ENCODE results near the gene TIMM29.

Gene TIMM29

DNA sequence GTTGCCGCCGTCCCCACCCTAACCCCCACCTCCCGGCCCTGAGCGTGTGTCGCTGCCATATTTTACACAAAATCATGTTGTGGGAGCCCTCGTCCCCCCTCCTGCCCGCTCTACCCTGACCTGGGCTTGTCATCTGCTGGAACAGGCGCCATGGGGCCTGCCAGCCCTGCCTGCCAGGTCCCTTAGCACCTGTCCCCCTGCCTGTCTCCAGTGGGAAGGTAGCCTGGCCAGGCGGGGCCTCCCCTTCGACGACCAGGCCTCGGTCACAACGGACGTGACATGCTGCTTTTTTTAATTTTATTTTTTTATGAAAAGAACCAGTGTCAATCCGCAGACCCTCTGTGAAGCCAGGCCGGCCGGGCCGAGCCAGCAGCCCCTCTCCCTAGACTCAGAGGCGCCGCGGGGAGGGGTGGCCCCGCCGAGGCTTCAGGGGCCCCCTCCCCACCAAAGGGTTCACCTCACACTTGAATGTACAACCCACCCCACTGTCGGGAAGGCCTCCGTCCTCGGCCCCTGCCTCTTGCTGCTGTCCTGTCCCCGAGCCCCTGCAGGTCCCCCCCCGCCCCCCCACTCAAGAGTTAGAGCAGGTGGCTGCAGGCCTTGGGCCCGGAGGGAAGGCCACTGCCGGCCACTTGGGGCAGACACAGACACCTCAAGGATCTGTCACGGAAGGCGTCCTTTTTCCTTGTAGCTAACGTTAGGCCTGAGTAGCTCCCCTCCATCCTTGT lies 6.5 kb upstream of the TIMM29 start:
- H4K12ac ChIP-seq (ENCODE audit: low read depth, low read length) = no peak overlapping the region
- H3K4me3 ChIP-seq (ENCODE audit: low read depth, low read length) = no peak overlapping the region
- no CpG with 5 or more reads among the region's 33 CpGs for WGBS (ENCODE audit: extremely low coverage, insufficient coverage, insufficient read length)
- no peak overlapping the region for H3K27ac ChIP-seq (ENCODE audit: low read depth, low read length)
- H3K4ac ChIP-seq (ENCODE audit: low read depth, low read length) = no peak overlapping the region
- no peak overlapping the region for H3K4me2 ChIP-seq (ENCODE audit: low read length)
- DNase-seq = no peak
- H2BK120ac ChIP-seq (ENCODE audit: insufficient read depth, low read length, poor library complexity) = no peak overlapping the region
- H2AFZ ChIP-seq (ENCODE audit: insufficient read depth, low read length, poor library complexity) = no peak overlapping the region
- peaks cover 68 to 73% of the 10 kb centered on the region in 2 experiments for H3K36me3 ChIP-seq (ENCODE audit: control insufficient read depth in 1 of 2, insufficient read depth in 2 of 2, low read length in 2 of 2)
- no peaks in the 10 kb centered on the region for H3K79me2 ChIP-seq (ENCODE audit: control insufficient read depth, insufficient read depth, low read length, poor library complexity)
- H4K91ac ChIP-seq (ENCODE audit: low read depth, low read length) = no peak overlapping the region
- H3K4me1 ChIP-seq (ENCODE audit: control insufficient read depth in 1 of 2, insufficient read depth in 2 of 2, low read length in 2 of 2) = no peaks in the 10 kb centered on the region
- H3K9ac ChIP-seq (ENCODE audit: low read length) = no peak overlapping the region
- no peaks in the 10 kb centered on the region for H3K79me1 ChIP-seq (ENCODE audit: low read length)
- H2BK5ac ChIP-seq (ENCODE audit: low read depth, low read length, poor library complexity) = no peak overlapping the region
- no peaks in the 10 kb centered on the region for H3K9me3 ChIP-seq (ENCODE audit: insufficient read depth, low read depth, low read length)
- no peak overlapping the region for H3K23ac ChIP-seq (ENCODE audit: low read length)
- H3K27me3 ChIP-seq (ENCODE audit: insufficient read depth, low read length) = no peaks in the 10 kb centered on the region
- no peak overlapping the region for H2AK5ac ChIP-seq (ENCODE audit: low read length)
- no peak overlapping the region for H2BK12ac ChIP-seq (ENCODE audit: low read length)
- no peak overlapping the region for H3K18ac ChIP-seq (ENCODE audit: low read length)
- no peak overlapping the region for H4K8ac ChIP-seq (ENCODE audit: low read depth, low read length)
- H3K14ac ChIP-seq (ENCODE audit: low read length) = no peak overlapping the region

DNA sequence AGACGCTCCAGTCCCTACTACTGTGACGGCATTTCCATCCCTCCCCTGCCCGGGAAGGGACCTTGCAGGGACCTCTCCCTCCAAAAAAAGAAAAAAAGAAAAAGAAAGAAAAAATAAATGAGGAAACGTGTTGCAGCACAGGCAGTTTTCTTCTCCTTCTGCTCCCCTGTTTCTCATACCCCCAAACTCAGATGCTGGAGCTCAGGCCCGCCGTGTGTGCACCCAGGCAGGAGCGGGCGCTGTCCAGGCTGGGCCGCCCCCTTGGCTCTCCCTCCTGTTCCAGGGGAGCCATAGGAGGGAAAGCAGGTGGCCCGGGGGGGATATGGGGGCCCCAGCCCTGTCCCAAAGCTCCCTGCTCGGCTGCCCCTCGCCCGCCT lies 6.0 kb upstream of the TIMM29 start:
- no peak overlapping the region for H2AFZ ChIP-seq (ENCODE audit: insufficient read depth, low read length, poor library complexity)
- no peaks in the 10 kb centered on the region for H3K9me3 ChIP-seq (ENCODE audit: insufficient read depth, low read depth, low read length)
- H3K9ac ChIP-seq (ENCODE audit: low read length) = no peak overlapping the region
- peaks cover 72 to 75% of the 10 kb centered on the region in 2 experiments for H3K36me3 ChIP-seq (ENCODE audit: control insufficient read depth in 1 of 2, insufficient read depth in 2 of 2, low read length in 2 of 2)
- no peak overlapping the region for H4K12ac ChIP-seq (ENCODE audit: low read depth, low read length)
- H2BK5ac ChIP-seq (ENCODE audit: low read depth, low read length, poor library complexity) = no peak overlapping the region
- no peak overlapping the region for H3K23ac ChIP-seq (ENCODE audit: low read length)
- H3K27ac ChIP-seq (ENCODE audit: low read depth, low read length) = no peak overlapping the region
- no peak overlapping the region for H2BK120ac ChIP-seq (ENCODE audit: insufficient read depth, low read length, poor library complexity)
- WGBS (ENCODE audit: extremely low coverage, insufficient coverage, insufficient read length) = no CpG with 5 or more reads among the region's 13 CpGs
- no peak for DNase-seq
- H3K79me2 ChIP-seq (ENCODE audit: control insufficient read depth, insufficient read depth, low read length, poor library complexity) = peaks cover under 1% of the 10 kb centered on the region
- no peak overlapping the region for H3K4me3 ChIP-seq (ENCODE audit: low read depth, low read length)
- no peak overlapping the region for H3K4ac ChIP-seq (ENCODE audit: low read depth, low read length)
- no peak overlapping the region for H4K91ac ChIP-seq (ENCODE audit: low read depth, low read length)
- H3K27me3 ChIP-seq (ENCODE audit: insufficient read depth, low read length) = no peaks in the 10 kb centered on the region
- no peak overlapping the region for H2AK5ac ChIP-seq (ENCODE audit: low read length)
- no peak overlapping the region for H3K18ac ChIP-seq (ENCODE audit: low read length)
- H3K4me2 ChIP-seq (ENCODE audit: low read length) = no peak overlapping the region
- no peak overlapping the region for H3K14ac ChIP-seq (ENCODE audit: low read length)
- peaks cover under 1 to 4% of the 10 kb centered on the region in 2 experiments for H3K4me1 ChIP-seq (ENCODE audit: control insufficient read depth in 1 of 2, insufficient read depth in 2 of 2, low read length in 2 of 2)
- H3K79me1 ChIP-seq (ENCODE audit: low read length) = no peaks in the 10 kb centered on the region
- no peak overlapping the region for H4K8ac ChIP-seq (ENCODE audit: low read depth, low read length)
- no peak overlapping the region for H2BK12ac ChIP-seq (ENCODE audit: low read length)

DNA sequence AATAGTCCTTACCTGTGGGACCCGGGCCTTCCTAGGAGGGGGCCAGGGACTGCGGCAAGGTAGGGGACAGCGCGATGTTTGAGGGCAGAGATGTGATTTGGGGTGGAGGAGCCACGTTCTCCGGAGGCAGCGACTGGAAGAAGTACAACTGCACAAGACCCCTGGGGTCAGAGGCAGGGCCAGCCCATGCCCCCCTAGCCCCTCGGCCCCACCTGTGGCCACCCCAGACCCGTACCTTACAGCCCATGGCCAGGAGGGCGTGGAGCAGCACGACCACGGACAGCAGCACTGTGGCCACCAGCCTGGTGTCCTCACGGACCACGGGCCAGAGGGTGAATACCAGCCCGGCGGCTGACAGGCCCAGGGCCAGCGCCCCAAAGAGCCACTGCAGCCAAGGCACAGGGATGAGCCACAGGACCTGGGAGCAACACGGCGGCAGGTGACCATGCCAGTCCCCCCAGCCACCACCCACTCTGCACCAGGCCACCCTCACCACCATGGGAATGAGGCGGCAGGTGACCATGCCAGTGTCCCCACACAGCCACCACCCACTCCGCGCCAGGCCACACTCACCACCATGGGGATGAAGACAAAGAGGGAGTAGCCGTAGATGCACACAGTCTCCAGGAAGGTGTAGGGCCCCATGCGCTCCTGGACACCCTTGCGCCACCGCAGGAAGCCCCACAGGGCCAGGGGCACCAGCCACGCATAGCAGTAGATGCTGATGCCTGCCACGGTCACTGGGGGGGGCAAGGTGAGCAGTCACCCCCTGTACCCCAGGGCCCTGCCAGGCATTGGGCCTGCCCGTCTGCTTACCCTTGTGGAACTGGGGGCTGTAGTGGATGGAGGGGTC lies 5.1 kb upstream of the TIMM29 start:
- Histone ChIP-seq H3K18ac (ENCODE audit: low read length) (no peak overlapping the region), H3K14ac (ENCODE audit: low read length) (no peak overlapping the region), H3K4me3 (ENCODE audit: low read depth, low read length) (no peak overlapping the region), H3K4ac (ENCODE audit: low read depth, low read length) (no peak overlapping the region), H3K79me2 (ENCODE audit: control insufficient read depth, insufficient read depth, low read length, poor library complexity) (peaks cover 7% of the 10 kb centered on the region), H3K27me3 (ENCODE audit: insufficient read depth, low read length) (no peaks in the 10 kb centered on the region), H2BK120ac (ENCODE audit: insufficient read depth, low read length, poor library complexity) (no peak overlapping the region), H3K4me1 (ENCODE audit: control insufficient read depth in 1 of 2, insufficient read depth in 2 of 2, low read length in 2 of 2) (peaks cover 2 to 7% of the 10 kb centered on the region in 2 experiments), H3K79me1 (ENCODE audit: low read length) (peaks cover 5% of the 10 kb centered on the region), H4K12ac (ENCODE audit: low read depth, low read length) (no peak overlapping the region), H3K9me3 (ENCODE audit: insufficient read depth, low read depth, low read length) (no peaks in the 10 kb centered on the region), H3K23ac (ENCODE audit: low read length) (no peak overlapping the region), H3K4me2 (ENCODE audit: low read length) (no peak overlapping the region), H4K8ac (ENCODE audit: low read depth, low read length) (no peak overlapping the region), H2BK5ac (ENCODE audit: low read depth, low read length, poor library complexity) (no peak overlapping the region), H4K91ac (ENCODE audit: low read depth, low read length) (no peak overlapping the region), H2AK5ac (ENCODE audit: low read length) (no peak overlapping the region), H3K36me3 (ENCODE audit: control insufficient read depth in 1 of 2, insufficient read depth in 2 of 2, low read length in 2 of 2) (peaks cover 68 to 70% of the 10 kb centered on the region in 2 experiments), H2BK12ac (ENCODE audit: low read length) (no peak overlapping the region), H2AFZ (ENCODE audit: insufficient read depth, low read length, poor library complexity) (no peak overlapping the region), H3K9ac (ENCODE audit: low read length) (no peak overlapping the region), H3K27ac (ENCODE audit: low read depth, low read length) (no peak overlapping the region)
- DNase-seq = no peak
- WGBS (ENCODE audit: extremely low coverage, insufficient coverage, insufficient read length) = no CpG with 5 or more reads among the region's 29 CpGs

DNA sequence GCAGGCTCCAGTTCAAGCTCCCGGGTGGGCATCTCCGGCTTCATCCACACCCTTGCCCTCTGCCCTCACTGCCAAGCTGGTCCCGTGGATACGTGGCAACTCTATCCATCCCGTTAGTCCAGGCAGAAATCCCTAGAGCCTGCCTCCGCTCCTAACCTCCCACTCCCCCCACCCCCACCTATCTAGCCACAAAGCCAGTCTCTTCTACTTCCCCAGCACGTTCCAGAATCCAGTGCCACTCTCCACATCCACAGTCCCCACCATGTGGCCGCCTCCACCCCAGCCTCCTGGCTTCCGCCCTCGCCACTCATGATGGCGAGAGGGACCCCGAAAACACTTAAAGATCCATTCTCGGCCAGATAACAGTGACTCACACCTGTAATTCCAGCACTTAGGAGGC lies 4.0 kb upstream of the TIMM29 start:
- no peaks in the 10 kb centered on the region for H3K27me3 ChIP-seq (ENCODE audit: insufficient read depth, low read length)
- H4K91ac ChIP-seq (ENCODE audit: low read depth, low read length) = no peak overlapping the region
- H3K79me1 ChIP-seq (ENCODE audit: low read length) = peaks cover 11% of the 10 kb centered on the region
- no peak overlapping the region for H4K8ac ChIP-seq (ENCODE audit: low read depth, low read length)
- H3K14ac ChIP-seq (ENCODE audit: low read length) = no peak overlapping the region
- WGBS (ENCODE audit: extremely low coverage, insufficient coverage, insufficient read length) = no CpG with 5 or more reads among the region's 13 CpGs
- no peak overlapping the region for H3K23ac ChIP-seq (ENCODE audit: low read length)
- no peak overlapping the region for H2AK5ac ChIP-seq (ENCODE audit: low read length)
- H3K9me3 ChIP-seq (ENCODE audit: insufficient read depth, low read depth, low read length) = peaks cover 3% of the 10 kb centered on the region
- no peak overlapping the region for H2AFZ ChIP-seq (ENCODE audit: insufficient read depth, low read length, poor library complexity)
- peaks cover 59 to 63% of the 10 kb centered on the region in 2 experiments for H3K36me3 ChIP-seq (ENCODE audit: control insufficient read depth in 1 of 2, insufficient read depth in 2 of 2, low read length in 2 of 2)
- H3K18ac ChIP-seq (ENCODE audit: low read length) = no peak overlapping the region
- no peak overlapping the region for H3K4ac ChIP-seq (ENCODE audit: low read depth, low read length)
- H3K4me2 ChIP-seq (ENCODE audit: low read length) = no peak overlapping the region
- H3K4me1 ChIP-seq (ENCODE audit: control insufficient read depth in 1 of 2, insufficient read depth in 2 of 2, low read length in 2 of 2) = peaks cover 7 to 13% of the 10 kb centered on the region in 2 experiments
- H4K12ac ChIP-seq (ENCODE audit: low read depth, low read length) = no peak overlapping the region
- H3K79me2 ChIP-seq (ENCODE audit: control insufficient read depth, insufficient read depth, low read length, poor library complexity) = peaks cover 16% of the 10 kb centered on the region
- no peak overlapping the region for H2BK5ac ChIP-seq (ENCODE audit: low read depth, low read length, poor library complexity)
- H3K27ac ChIP-seq (ENCODE audit: low read depth, low read length) = no peak overlapping the region
- no peak overlapping the region for H2BK120ac ChIP-seq (ENCODE audit: insufficient read depth, low read length, poor library complexity)
- DNase-seq = no peak
- H3K9ac ChIP-seq (ENCODE audit: low read length) = no peak overlapping the region
- H3K4me3 ChIP-seq (ENCODE audit: low read depth, low read length) = no peak overlapping the region
- no peak overlapping the region for H2BK12ac ChIP-seq (ENCODE audit: low read length)

Measured in trophoblast cell (in vitro differentiated cells and primary cell).